Endometrial microvascular endothelial cells (primary cell): Measurements from ENCODE around the gene ELOB. TPM values are rescaled to one million over a fixed set of nuclear protein-coding genes. Genes with fewer than 3 reads are reported as not detected.

Experiments used
- in situ Hi-C: cut with HindIII; loops from 2 replicates; pipeline ENCODE4 v1.10.0; 2017; ENCODE audit warnings: low sequenced_read_pairs, low pct_unique_long_range_greater_than_20kb; ENCODE audit errors: inconsistent ontology term
- total RNA-seq: library from RNA; depleted of rRNA; stranded (reverse); fragments of >200 nt; gene quantifications from one replicate; pipeline ENCODE4 v1.2.3, GENCODE V29; 2015; ENCODE audit errors: inconsistent ontology term

Gene ELOB
- total RNA-seq, 1 donor from 2014 or later, result 108 TPM

DNA sequence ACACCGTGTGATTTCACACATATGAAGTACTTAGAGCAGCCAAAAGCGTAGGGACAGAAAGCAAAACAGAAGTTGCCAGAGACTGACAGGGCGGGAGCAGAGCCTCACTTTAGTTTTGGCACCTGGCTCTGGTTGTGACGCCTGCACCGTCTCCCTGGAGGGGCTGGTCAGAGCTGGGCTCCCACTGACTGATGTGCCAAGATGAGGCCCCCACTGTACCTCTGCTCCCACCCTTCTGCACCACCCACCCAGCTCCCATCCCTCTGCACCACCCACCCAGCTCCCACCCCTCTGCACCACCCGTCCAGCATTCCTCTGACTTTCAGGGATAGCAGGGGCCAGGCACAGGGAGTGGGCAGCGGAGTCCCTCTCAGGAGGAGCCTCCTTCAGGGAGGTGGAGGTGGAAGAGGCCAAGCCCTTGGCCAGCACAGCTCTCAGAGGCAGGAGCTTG is 36.7 kb upstream of the ELOB start:
- in situ Hi-C loops, result no loop called here

- in situ Hi-C loops, result no loop called here
Measured at GRCh38 chr16:2811703-2812471, 34.8 kb upstream of the ELOB start.

- in situ Hi-C loops, result no loop called here
Measured at GRCh38 chr16:2810651-2811050, 33.6 kb upstream of the ELOB start.

GRCh38 chr16:2809149-2809760 is 32.2 kb upstream of the ELOB start:
- in situ Hi-C loops, result no loop called here

GRCh38 chr16:2808181-2808580 is 31.1 kb upstream of the ELOB start:
- in situ Hi-C loops, result no loop called here

- in situ Hi-C loops, result no loop called here
Measured at GRCh38 chr16:2806286-2806685, 29.2 kb upstream of the ELOB start.

- in situ Hi-C loops, result no loop called here
Measured at GRCh38 chr16:2804728-2805127, 27.6 kb upstream of the ELOB start.

GRCh38 chr16:2803545-2804195 is 26.6 kb upstream of the ELOB start:
- in situ Hi-C loops, result no loop called here

GRCh38 chr16:2799859-2800226 is 22.8 kb upstream of the ELOB start:
- in situ Hi-C loops, result no loop called here

GRCh38 chr16:2799205-2799858 is 22.3 kb upstream of the ELOB start:
- in situ Hi-C loops, result no loop called here

- in situ Hi-C loops, result no loop called here
Measured at GRCh38 chr16:2798723-2799204, 21.7 kb upstream of the ELOB start.

DNA sequence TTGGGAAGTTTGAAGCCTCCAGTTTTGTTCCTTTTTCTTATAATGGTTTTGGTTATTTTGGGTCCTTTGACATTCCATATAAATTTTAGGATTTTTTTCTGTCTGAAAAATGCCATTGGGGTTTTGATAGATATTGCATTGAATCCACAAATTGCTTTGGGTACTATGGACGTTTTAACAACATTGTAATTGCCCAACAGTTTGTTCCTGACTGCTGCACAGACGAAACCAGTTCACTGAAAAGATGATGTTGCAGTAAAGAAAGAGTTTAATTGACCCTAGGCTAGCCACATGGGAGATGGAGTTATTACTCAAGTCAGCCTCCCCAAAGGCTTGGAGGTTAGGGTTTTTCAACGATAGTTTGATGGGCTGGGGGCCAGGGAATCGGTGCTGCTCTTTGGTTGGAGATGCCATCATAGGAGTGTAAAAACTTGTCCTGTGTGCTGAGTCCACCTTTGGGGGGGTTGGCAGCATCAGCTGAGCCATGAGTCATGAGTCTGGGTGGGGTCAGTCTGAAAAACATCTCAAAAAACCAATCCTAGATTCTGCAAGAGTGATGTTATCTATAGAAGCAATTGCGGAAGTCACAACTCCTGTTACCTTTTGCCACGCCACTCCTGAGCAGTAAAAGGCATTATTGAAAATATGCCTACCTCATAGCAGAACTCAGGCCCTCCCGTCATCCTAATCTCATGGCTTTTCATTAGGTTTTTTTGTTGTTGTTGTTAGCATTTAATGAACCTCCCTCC is 18.5 kb upstream of the ELOB start:
- in situ Hi-C loops, result no loop called here

DNA sequence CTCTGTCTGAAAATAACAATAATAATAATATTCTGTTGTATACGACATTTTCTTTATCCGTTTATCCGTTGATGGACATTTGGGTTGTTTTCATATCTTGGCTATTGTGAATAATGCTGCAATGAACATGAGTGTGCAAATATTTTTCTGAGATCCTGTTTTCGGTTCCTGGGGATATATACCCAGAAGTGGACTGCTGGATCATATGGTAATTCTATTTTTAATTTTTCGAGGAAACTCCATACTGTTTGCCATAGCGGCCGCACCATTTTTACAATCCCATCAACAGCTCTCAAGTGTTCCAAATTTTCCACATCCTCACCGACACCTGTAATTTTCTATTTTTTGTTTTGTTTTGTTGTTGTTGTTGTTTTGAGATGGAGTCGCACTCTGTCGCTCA is 15.9 kb upstream of the ELOB start:
- in situ Hi-C loops, result no loop called here

- in situ Hi-C loops, result no loop called here
Measured at GRCh38 chr16:2791174-2791573, 14.1 kb upstream of the ELOB start.

GRCh38 chr16:2790631-2791030 is 13.6 kb upstream of the ELOB start:
- in situ Hi-C loops, result no loop called here

- in situ Hi-C loops, result no loop called here
Measured at GRCh38 chr16:2787961-2788360, 10.9 kb upstream of the ELOB start.

DNA sequence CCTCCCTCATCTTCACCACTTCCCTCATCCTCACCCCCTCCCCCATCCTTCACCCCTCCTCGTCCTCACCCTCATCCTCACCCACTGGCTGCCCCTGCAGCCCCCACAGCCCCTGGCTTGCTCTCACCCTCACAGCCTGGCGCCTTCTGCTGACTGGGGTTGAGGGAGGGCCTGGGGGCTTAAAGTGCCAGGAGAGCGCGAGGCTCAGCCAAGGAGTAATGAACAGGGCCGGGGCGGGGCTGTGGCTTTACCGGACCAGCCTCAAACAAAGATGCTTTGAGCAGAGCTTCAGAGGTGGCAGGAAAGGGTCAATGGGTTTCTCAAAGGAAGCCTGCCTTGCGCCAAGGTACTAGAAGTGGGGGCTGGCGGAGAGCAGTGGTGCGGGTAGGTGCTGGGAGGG is 10.3 kb upstream of the ELOB start, which contains the start of gene PRSS33:
Gene PRSS33 (minus strand): TSS at position 155 of the 400 bp plus-strand sequence. CDS start 1,013 bp downstream, outside the sequence.
- in situ Hi-C loops, result no loop called here

- in situ Hi-C loops, result no loop called here
Measured at GRCh38 chr16:2786826-2787151, 9.7 kb upstream of the ELOB start.
